GM12878 (cell line): Measurements from ENCODE around the gene TIFAB. TPM values are rescaled to one million over a fixed set of nuclear protein-coding genes. Genes with fewer than 3 reads are reported as not detected.

ENCODE experiments used
- HDAC6 ChIP-seq: fragments of 200-600 bp; sonication (generic); IDR thresholded peaks from one replicate; pipeline ENCODE4 v1.8.0; 2017; ENCODE audit warnings: antibody characterized with exemption; ENCODE audit not compliant: unreplicated experiment
- JUNB ChIP-seq: IDR thresholded peaks from 2 replicates; pipeline ENCODE4 v1.6.1; 2016; ENCODE audit warnings: antibody characterized with exemption, mild to moderate bottlenecking
- POU2F2 ChIP-seq: IDR thresholded peaks from 3 replicates; pipeline ENCODE4 v1.6.1; 2011; ENCODE audit warnings: low read depth, mild to moderate bottlenecking, low read length, borderline replicate concordance
- polyA plus RNA-seq, 11 experiments: library from polyadenylated mRNA; depleted of rRNA in 4 of 11; unstranded in 6 of 11; stranded (reverse) in 5 of 11; fragments of >200 nt; fragmentation: Nextera tagmentation in 4 of 11; fragmentation: Illumina TruSeq in 1 of 11; extraction: Ambion mirVana in 4 of 11; extraction: Trizol in 1 of 11; gene quantifications; 1 replicate in 1 of 11; 2 replicates in 10 of 11; pipeline versions ENCODE4 v1.2.1 to v1.2.3, GENCODE V29; 2011 to 2016; ENCODE audit warnings: inconsistent platforms in 2 of 11, missing spikeins in 2 of 11, low read depth in 1 of 11
- total RNA-seq, 4 experiments: library from RNA; depleted of rRNA in 3 of 4; stranded (reverse); fragments of >200 nt in 3 of 4; fragmentation: Illumina TruSeq in 1 of 4; extraction: Trizol in 1 of 4; gene quantifications; 2 replicates each; pipeline versions ENCODE4 v1.2.1 to v1.2.3, GENCODE V29; 2013 to 2021
- TF ChIP-seq, protein P1 (sequence below): fragments of 450-650 bp; IDR thresholded peaks from 2 replicates; pipeline ENCODE4 v1.6.1; 2016; ENCODE audit warnings: mild to moderate bottlenecking, moderate library complexity, borderline replicate concordance
- TF ChIP-seq, protein P2 (sequence below): IDR thresholded peaks from 2 replicates; pipeline ENCODE4 v1.6.1; 2011; ENCODE audit warnings: borderline replicate concordance, low read depth, mild to moderate bottlenecking, moderate library complexity, low read length; ENCODE audit not compliant: insufficient read depth, poor library complexity, severe bottlenecking
- TF ChIP-seq, protein P3 (sequence below): fragments of 450-650 bp; IDR thresholded peaks from 2 replicates; pipeline ENCODE4 v1.6.1; 2016; ENCODE audit warnings: mild to moderate bottlenecking

TIFAB gene
- total and polyA plus RNA-seq, 10 of the 15 experiments (the other 5 are each of a cell fraction or from before 2014, with no cell fraction given), result not detected

DNA sequence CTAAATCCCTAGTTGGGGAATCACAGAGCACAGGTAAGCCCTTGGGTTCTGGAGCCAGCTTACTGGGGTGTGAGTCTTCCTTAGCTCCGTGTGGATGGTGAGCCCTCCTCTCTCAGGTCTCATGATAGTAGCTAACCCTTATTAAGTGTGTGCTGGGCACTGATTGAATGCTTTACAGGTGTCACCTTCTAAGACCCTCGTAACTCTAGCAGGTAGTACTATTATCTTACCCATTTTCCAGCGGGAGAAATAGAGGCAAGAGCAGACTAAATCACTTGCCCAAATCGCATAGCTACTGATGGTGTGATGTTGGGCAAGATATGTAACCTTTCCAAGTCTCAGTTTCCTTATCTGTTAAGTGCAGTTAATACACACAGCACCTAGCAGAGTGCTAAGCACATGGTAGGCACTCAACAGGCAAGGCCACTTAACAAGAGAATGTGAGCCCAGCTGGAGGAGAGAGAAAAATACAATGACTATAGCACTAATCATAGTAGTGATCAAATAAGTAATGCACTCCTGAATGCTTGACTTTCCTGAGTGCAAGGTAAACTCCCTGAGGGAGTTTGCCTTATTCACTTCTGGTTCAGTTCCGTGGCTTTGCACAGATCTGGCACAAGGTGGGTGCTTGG is 4.7 kb downstream of the TIFAB start, which contains the start of gene DCANP1 (continued):
- TF ChIP-seq, protein P1, sequence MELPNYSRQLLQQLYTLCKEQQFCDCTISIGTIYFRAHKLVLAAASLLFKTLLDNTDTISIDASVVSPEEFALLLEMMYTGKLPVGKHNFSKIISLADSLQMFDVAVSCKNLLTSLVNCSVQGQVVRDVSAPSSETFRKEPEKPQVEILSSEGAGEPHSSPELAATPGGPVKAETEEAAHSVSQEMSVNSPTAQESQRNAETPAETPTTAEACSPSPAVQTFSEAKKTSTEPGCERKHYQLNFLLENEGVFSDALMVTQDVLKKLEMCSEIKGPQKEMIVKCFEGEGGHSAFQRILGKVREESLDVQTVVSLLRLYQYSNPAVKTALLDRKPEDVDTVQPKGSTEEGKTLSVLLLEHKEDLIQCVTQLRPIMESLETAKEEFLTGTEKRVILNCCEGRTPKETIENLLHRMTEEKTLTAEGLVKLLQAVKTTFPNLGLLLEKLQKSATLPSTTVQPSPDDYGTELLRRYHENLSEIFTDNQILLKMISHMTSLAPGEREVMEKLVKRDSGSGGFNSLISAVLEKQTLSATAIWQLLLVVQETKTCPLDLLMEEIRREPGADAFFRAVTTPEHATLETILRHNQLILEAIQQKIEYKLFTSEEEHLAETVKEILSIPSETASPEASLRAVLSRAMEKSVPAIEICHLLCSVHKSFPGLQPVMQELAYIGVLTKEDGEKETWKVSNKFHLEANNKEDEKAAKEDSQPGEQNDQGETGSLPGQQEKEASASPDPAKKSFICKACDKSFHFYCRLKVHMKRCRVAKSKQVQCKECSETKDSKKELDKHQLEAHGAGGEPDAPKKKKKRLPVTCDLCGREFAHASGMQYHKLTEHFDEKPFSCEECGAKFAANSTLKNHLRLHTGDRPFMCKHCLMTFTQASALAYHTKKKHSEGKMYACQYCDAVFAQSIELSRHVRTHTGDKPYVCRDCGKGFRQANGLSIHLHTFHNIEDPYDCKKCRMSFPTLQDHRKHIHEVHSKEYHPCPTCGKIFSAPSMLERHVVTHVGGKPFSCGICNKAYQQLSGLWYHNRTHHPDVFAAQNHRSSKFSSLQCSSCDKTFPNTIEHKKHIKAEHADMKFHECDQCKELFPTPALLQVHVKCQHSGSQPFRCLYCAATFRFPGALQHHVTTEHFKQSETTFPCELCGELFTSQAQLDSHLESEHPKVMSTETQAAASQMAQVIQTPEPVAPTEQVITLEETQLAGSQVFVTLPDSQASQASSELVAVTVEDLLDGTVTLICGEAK, result no peak
- TF ChIP-seq, protein P2, sequence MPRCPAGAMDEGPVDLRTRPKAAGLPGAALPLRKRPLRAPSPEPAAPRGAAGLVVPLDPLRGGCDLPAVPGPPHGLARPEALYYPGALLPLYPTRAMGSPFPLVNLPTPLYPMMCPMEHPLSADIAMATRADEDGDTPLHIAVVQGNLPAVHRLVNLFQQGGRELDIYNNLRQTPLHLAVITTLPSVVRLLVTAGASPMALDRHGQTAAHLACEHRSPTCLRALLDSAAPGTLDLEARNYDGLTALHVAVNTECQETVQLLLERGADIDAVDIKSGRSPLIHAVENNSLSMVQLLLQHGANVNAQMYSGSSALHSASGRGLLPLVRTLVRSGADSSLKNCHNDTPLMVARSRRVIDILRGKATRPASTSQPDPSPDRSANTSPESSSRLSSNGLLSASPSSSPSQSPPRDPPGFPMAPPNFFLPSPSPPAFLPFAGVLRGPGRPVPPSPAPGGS, result no peak
- no peak for TF ChIP-seq POU2F2
- no peak for TF ChIP-seq HDAC6
- TF ChIP-seq JUNB, result no peak
- TF ChIP-seq, protein P3, sequence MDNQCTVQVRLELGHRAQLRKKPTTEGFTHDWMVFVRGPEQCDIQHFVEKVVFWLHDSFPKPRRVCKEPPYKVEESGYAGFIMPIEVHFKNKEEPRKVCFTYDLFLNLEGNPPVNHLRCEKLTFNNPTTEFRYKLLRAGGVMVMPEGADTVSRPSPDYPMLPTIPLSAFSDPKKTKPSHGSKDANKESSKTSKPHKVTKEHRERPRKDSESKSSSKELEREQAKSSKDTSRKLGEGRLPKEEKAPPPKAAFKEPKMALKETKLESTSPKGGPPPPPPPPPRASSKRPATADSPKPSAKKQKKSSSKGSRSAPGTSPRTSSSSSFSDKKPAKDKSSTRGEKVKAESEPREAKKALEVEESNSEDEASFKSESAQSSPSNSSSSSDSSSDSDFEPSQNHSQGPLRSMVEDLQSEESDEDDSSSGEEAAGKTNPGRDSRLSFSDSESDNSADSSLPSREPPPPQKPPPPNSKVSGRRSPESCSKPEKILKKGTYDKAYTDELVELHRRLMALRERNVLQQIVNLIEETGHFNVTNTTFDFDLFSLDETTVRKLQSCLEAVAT, result no peak
- TF ChIP-seq, all 136 proteins: peak for 0
